ENCODE data around the gene TACO1.
A peak's percentile ranks its signal among the peaks of the same experiment; 100 is the strongest.

The TACO1 gene

DNA sequence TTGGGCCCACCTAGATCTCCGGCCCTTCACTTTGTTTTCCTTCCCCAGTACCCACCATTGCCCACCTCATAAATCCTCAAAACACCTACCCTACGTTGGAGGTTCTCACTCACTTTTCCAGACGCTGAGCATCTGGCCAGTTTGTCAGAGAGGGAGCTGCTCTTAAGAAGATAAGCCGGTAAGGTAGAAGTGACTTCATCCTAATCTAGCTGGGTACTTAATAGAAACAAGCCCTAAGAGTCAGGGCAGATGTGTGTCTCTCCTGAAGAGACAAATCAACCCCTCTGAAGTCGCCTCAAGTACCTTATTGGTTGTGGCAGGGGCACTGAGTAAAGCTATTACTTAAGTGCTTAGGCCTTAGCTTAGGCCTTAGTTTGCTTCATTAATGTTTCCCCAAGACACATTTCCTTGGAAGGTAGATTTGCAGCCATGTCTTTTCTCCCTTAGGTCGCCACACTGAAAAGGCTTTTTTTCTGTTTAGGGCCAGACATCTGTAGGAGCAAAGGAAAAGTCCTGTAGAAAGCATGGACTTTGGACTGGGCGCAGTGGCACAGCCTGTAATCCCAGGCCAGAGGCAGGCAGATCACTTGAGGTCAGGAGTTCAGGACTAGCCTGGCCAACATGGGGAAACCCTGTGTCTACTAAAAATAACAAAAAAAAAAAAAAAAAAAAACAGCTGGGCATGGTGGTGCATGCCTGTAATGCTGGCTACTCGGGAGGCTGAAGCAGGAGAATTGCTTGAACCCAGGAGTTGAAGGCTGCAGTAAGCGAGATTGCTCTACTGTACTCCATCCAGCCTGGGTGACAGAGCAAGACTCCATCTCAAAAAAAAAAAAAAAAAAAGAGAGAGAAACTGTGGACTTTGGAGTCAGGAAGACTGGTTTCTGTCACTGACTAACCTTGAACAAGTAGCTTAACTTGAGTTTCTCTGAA lies 1.0 kb downstream of the TACO1 start:
- no peak for DNase-seq

DNA sequence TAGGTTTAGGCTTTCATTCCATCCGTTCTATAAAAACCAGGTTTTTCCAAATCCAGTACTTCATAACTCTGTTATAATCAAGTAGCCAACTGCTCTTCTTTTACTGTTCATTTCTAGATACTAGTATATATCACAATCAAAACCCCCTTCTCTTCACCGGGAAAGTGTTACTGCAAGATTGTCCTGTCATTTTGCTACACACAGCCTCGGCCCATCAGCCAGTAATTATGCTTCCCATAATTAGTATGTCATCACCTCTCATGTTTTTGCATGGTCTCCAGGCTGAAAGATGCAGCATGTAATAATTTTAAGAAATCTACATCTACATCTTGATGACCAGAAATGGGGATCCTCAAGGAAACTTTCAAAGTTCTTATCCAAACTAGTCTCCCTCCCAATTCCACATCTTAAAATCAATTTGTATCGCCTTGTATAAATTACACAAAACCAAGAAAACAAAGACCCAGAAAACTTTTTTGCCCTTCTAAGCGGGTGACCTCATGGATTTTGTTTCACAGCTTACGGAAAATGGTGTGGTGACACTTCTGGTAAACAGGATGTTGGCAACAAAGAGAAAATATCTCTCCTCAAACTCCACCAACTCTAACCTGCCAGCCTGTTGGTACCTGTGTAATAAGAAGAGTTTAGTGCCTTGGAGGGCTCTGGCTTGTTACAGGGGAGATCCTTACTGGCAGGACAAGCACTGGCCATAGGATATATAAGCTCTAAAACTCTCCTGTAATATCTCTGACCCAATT lies 9.3 kb downstream of the TACO1 start:
- no peak for DNase-seq

DNA sequence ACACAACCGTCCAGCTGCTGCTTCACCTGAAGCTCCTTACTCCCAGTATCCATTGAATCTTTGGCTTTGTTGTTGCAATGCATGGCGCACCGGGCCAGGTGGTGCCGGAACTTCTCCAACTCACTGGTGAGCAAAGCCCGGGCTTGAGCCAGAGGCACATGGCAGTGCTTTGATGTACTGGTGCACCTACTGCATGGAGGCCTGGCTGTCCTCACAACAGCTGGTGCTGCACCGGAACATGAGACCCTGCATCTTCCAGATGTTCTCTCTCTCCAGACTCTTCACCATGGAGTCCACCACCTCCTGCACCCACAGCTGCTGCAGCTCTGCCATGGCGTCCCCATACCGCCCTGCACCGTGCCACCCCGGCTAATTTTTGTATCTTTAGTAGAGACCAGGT lies 10.2 kb downstream of the TACO1 start:
- no peak for DNase-seq

DNA sequence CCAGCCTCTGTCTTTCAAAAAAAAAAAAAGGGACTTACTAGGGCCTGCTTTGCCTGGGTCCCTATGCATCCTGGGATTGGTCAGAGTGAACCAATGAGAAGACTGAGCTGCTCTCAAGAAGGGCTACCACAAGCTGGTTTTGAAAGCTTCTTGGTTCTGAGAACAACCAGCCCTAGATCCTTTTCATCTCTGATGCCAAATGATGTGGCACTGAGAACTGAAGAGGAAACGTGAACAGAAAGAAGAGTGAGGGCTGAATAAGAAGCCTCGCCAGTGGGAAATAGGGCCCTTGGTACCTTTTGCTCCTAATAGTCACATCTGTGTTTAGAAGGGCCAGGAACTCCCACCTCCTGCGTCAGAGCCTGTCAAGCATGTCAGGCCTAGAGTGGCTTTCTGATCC lies 10.7 kb downstream of the TACO1 start:
- DNase-seq = no peak

DNA sequence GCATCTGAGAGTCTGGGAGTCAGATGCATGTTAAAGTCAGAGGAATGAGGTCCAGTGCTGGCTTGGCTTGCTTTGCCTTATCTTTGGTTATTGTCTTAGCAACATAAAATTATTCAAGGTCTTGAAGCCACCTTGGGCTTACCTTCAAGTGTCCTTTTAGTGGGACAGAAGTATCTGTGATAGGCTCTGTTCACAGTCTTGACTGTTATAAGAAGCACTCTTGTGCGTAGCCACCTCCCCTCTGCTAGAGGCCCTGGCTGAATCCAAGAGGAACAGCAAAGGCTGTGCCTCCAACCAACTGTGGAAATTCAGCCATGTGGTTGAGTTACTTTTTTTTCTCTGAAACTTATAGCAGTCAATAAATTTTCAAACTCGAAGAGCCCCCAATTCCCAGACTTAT lies 13.0 kb downstream of the TACO1 start:
- DNase-seq = no peak

DNA sequence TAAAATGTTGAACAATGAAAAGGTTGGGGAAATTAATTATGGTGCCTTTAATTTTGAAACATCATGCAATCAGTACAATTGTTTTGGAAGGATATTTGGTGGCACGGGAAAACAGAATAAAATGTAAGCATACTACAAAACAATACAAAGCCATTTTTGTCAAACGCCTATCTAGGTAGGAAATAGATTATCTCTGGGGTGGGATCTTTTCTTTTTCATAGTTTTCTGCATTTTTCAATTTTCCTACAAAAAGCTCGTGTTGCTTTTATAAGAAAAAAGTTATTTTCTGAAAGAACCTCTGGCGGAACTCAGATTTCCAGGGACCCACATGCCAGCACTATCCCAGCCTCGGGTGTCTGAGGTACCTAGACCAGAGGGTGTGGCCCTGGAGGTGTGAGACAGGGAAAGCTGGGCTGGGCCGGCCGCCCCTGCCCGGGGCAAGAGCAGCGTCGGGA lies 20.6 kb downstream of the TACO1 start:
- no peak for DNase-seq

DNA sequence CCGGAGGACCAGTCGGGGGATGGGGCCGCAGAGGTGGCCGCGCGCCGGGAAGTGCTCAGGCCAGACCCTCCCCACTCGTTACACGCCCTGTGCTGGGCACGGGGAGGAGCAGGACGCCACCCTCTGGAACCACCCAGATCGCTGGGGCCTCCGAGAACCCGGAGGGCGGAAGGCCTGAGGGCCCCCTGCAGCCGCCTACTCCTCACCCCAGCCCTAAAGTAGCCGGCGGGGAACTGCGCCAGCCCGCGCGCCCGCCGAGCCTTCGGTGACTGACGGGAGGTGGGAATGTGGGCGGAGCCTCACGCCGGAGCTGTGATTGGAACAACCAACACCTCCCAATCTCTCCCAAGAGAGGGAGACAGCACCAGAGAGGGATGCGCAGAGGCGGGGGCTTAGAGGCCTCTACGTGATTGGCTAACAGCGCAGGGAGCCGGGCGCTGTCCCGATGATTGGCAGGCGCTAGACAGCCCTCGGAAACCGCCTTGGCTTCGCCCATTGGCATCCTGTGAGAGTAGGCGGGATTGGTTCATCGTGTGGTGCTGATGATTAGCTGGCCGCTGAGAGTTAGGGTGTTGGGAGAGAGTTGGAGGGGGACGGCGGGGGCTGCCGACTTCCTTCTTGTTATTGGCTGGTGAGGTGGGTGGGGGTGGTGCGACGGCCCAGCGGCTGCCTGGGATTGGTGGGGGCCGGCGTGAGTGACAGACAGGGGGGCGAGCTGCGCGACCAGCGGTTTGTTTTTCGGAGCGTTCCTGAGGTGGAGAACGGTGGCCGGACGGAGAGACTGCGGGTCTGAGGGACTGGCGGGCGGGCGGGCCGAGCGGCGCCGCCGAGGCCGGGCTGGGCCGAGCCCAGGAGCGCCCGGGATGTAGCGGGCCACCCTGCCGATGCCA lies 21.2 kb downstream of the TACO1 start, which contains the start of gene MAP3K3:
TSS of gene MAP3K3 (plus strand) at position 734 of the 890 bp plus-strand sequence. CDS start 343 bp downstream, outside the sequence.
- peak; percentile 100 for DNase-seq

DNA sequence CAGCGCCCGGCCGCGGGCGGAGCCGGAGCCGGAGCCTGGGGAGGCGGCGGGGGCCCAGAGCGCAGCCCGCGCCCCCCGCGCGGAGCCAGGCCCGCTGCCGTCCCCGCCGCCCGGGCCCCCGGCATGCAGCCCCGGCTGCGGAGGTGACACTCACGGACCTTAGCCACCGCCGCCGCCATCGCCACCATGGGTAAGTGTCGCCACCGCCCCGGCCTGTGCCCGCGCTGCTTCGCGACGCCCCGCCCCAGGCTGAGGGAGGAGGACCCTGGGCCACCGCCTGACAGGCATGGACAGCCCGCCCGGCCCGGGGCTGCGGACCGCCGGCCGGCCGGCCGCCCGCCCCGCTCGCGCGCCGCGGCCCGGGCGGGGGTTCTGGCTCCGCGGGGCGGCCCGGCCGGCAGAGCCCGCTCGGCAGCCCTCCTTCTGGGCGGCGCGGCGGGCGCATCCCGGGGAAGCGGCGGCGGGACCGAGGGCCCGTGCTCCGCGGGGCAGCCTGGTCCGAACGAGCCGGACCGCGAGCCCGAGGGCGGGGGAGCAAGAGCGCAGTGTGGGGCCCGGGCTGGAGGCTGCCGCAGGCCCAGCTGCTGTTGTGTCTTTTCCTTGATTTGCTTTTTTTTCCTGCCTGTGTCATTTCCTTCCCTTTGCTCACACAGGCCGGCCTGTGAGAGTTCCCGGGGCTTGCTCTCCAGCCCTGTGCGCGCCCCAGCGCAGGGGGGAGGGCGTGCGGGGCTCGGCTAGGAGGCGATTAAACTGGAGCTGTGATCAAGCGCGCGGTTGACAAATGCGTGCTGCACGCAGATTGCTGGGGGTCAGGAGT lies 22.1 kb downstream of the TACO1 start:
- DNase-seq = peak; percentile 35 to 51

DNA sequence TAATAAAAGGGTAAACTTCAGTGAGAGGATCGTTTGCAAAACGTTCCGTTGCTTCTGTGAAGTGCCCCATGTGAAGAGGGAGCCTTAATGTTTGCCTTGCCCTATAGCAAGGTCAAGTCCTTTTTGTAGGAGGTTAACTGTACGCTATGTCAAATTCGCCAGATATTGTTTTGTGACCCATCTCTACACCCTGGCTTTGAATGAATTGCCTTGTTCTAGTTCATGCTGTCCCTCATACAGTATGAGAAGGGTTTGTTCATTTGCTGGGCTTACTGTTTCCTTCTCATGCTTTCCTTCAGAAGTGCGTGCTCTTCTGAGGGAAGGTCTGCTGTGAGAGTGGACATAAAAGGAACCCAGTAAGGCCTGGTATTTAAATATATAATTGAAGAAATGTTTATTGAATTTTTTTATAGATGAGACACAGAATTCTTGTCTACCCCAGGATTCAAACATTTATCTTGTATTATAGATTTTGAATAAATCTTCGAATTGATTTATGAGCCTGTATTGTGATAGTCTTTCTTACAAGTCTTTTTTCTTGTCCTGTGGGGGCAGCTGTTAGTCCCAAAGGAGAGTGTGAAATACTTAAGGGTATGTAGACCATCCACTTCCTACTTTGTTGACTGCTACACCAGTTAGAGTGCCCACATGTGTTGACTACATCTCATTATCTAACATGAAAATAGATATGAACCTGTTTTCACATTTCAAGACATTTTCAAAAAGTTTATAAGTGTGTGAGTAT lies 23.3 kb downstream of the TACO1 start:
- no peak for DNase-seq

DNA sequence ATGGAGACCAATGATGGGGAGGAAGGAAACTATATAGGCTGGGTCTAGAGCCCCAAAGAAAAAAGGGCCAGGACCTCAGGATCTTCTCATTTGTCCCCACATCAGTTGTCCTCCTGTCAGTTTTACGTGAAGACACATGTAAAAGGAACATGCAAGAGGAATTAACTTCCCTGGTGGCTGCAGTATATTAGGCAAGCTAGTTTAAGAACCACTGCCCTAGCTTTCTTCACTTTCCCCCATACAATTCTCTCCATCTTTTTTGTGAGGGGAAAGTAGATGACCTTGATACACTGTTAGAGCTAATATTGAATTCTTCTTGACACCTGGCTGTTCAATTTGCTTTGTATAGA lies 23.8 kb downstream of the TACO1 start:
- no peak for DNase-seq

DNA sequence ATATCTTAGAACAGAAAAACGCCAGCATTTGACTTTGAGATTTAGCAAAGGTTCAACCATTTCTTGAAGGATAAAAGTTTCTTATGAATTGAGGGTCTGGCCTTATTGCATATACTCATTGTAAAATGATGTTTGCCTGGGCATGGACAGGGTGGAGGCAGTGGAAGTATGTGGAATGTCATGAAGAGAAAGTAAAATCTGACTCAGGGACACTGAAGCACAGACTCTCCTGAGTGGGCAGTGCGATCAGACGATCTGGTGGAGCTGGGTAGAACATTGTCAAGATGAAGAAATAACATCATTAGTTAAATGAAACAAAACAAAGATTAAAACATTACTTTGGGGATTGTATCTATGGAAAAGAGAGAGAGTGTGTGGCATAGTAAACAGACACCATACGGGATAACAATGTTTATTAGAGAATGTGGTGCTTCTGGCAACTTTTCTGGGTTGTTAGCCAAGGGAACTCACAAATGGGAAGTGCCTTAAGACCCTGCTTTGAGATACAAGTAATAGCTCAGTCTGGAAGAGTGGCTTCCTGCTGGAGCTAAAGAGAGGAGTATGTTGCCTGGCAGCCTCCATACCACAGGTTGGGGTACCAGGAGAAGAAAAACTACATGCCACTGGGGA lies 26.0 kb downstream of the TACO1 start:
- no peak for DNase-seq

DNA sequence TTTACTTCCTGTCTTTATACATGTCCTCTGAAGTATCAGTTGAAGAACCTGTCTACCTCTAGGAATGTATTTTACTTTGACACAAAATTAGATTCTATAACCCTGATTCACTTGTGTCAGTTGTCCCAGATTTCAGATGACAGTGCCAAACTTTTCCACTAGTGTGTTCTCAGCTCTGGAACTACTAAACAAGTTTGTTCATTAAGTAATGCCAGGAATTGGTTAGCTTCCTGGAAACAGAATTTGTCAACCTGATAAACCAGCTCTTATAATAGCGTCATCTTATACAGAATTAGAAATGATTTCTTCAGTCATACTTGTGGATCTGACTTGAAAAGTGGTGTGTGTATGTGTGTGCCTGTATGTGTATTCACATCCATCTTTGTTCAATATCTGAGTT lies 28.9 kb downstream of the TACO1 start:
- no peak for DNase-seq

DNA sequence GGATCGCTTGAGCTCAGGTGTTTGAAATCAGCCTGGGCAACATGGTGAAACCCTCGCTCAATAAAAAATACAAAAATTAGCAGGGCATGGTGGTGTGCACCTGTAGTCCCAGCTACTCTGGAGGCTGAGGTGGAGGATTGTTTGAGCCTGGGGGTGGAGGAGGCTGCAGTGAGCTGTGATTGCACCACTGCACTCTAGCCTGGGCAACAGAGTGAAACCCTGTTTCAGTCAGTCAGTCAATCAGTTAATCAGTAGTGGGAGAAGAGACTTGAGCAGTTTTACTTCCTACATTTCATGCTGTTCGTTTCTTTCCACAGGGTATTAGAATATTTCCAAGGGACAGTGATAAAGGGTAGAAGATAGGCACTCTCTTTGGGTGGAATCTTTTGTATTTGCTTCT lies 30.4 kb downstream of the TACO1 start:
- no peak for DNase-seq

DNA sequence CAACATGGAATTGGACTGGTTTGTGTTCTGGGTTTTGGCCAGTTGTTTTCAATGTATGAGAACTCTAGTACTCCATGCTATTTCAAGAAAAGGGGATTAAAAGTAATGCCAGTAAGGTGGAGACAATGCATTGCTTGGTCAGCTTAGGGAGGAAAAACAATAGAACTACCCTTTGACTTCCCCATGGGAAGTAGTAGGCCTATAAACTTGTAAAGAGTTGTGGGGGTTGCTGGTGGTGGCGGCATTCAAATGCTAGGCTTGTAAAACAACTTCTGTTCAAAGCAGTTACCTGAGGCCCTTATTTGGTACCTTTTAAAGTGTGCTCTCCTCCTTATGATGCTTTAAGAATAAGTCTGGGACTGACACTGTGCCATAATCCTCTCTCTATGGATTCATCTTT lies 30.9 kb downstream of the TACO1 start:
- no peak for DNase-seq

DNA sequence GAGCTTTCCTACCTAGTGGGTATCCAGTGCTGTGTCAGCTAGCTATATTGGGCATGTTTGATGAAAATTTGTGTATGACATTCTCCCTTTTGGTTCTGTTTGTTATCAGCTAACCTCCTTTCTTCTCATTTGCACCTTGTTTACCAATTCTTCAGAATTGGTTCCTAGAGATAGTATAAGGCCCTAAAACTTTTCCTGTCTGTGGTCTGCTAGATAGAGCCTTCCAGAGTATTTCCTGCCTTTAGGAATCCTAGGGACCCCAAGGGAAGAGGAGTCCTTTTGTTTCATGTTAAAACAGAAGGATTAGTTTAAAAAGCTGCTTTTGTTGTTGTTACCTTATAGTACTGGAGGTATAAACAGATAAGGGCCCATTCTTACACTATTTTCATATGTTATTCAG lies 33.0 kb downstream of the TACO1 start:
- DNase-seq = no peak

DNA sequence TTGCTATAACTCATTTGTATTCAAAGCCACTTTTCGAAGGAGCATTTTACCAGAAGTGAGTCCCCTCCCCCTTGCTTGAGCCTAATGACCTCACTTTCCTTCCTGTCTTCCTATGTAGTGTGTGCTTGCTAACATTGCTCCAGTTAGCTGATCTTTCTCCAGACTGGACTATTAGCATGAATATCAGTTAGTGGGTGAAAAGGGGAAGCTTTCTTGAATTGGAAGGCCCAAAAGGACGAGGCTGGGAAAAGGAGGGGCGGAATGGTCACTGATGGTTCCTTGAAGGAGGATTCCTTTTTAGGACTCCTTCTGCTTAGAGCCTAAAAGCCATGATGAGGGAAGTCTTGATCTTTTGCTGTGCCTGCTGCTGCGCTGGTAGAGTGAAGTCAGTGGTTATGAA lies 33.5 kb downstream of the TACO1 start:
- DNase-seq = no peak

DNA sequence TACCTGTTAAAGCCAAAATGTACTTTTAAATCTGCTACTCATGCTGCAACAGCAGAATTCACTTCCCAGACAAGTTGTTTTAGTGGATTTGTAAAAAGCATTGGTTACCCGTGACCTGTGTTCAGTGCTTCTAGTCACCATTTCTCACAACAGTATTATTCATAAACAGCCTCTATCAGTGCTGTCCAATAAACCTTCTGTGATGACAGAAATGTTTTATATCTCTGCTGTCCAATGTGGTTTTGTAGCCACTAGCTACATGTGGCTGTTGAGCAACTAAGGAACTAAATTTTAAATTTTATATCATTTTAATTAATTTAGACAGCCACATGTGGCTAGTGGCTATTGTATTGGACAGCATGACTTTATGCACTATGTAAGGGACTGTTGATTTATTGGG lies 34.1 kb downstream of the TACO1 start:
- no peak for DNase-seq

DNA sequence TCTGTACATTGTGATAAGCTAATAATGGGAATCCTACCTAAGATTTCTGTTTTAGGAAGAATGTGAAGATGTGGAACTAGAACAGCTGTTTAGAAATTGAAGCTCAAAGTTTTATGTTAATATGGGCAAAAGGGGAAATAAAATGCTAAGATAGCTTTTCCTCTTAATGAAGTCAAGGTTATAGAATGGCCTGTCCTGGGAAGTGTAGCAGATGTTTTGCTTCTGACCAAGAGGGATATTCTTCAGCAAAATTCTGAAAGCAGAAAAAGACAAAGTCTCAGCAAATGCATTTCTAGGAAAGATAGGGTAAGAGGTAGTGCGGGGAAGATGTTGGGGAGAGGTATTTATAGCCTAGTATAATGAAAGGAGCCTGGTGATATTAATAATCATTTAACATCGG lies 34.6 kb downstream of the TACO1 start:
- no peak for DNase-seq

DNA sequence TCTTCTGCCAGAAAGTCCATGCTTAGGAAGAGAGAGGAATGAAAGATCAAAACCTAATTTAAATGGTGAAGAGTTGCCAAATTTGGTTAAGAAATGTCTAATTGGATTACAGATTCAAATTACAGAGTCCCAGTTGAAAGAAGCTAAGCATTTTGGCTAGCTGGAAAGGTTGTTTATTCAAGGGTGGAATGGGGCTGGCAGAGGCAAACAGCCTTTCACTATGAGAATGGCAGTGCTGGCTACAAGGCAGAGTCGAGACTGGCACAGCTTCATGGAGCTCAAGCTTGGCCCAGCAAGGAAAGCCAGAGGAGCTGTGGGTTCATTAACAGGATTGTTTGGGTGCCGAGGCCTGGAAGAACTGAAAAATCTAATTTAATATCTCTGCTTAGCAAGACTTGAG lies 35.1 kb downstream of the TACO1 start:
- DNase-seq = no peak

DNA sequence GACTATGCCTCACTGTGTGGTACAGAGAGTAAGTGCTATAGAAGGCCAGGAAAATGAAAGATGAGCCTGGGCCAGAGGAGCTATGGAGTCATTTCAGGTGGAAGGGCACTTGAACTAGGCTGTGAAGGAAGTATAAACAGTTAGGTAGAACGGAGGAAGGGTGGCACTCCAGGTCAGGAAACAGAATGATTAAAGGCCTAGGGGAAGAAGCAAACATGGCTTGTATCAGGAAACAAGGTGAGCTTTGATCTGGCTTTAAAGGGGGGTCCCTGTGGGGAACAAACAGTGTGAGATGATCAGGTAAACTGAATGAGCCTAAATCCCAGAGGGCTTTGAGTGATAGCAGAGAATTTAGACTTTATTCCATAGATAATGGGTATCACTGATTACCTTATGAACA lies 38.4 kb downstream of the TACO1 start:
- no peak for DNase-seq

DNA sequence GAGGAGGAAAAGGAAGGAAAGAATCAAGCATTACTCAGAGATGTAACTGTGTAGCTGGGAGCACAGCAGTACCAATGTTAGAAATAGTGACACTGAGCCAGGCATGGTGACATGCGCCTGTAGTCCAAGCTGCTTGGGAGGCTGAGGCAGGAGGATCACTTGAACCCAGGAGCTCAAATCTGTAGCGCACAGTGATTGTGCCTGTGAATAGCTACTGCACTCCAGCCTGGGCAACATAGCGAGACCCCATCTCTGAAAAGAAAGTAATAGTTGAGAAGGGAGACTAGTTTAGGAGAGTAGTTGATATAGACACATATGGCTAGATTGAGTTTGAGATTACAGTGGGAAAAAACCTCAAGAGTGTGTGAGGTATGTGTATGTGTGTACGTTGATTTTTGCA lies 39.3 kb downstream of the TACO1 start:
- DNase-seq = no peak
